Keratinocyte (primary cell): Measurements from ENCODE around the gene ZNF169.

Experiments used
- CTCF ChIP-seq, 3 experiments: IDR thresholded peaks in 1 of 3; conservative IDR thresholded peaks in 1 of 3; optimal IDR thresholded peaks in 1 of 3; 2 replicates in 2 of 3; 3 replicates in 1 of 3; pipeline versions ENCODE3 to v1.5.1; 2011; ENCODE audit warnings: low read length in 3 of 3, mild to moderate bottlenecking in 3 of 3, moderate library complexity in 2 of 3, control low read depth in 1 of 3, inconsistent platforms in 1 of 3; ENCODE audit not compliant: insufficient read depth in 2 of 3; ENCODE audit errors: extremely low read depth in 1 of 3
- EZH2 ChIP-seq: IDR thresholded peaks from one replicate; pipeline ENCODE4 v1.6.1; 2012; ENCODE audit warnings: inconsistent platforms, mild to moderate bottlenecking, low read length, moderate library complexity

GRCh38 chr9:94232428-94232827, 26.7 kb upstream of the ZNF169 start:
- no peak for TF ChIP-seq CTCF (optimal IDR thresholded peaks at IDR 0.05 in 1 of 3, IDR thresholded peaks at IDR 0.05 in 1 of 3, conservative IDR thresholded peaks at IDR 0.05 in 1 of 3; ENCODE audit: extremely low read depth in 1 of 3, insufficient read depth in 2 of 3, low read length in 3 of 3)
- TF ChIP-seq EZH2: no peak
